GM12878 (cell line): ENCODE measurements around the gene ANKRD55. TPM values are rescaled to one million over a fixed set of nuclear protein-coding genes. Genes with fewer than 3 reads are reported as not detected.

ENCODE experiments used
- ATF2 ChIP-seq: IDR thresholded peaks from 2 replicates; pipeline ENCODE4 v1.6.1; 2012; ENCODE audit warnings: low read length, inconsistent platforms
- ATF7 ChIP-seq: fragments of 450-650 bp; IDR thresholded peaks from 2 replicates; pipeline ENCODE4 v1.6.1; 2016; ENCODE audit warnings: low read depth, mild to moderate bottlenecking
- BACH1 ChIP-seq: fragments of 450-650 bp; IDR thresholded peaks from 2 replicates; pipeline ENCODE4 v1.6.1; 2017; ENCODE audit warnings: mild to moderate bottlenecking, borderline replicate concordance
- BCL11A ChIP-seq: IDR thresholded peaks from 2 replicates; pipeline ENCODE4 v1.6.1; 2011; ENCODE audit warnings: low read depth, low read length
- BRCA1 ChIP-seq: IDR thresholded peaks from 2 replicates; pipeline ENCODE4 v1.6.1; 2011; ENCODE audit warnings: low read depth, low read length, improper control_type of control experiment
- CBX5 ChIP-seq: sonication (generic); IDR thresholded peaks from 2 replicates; pipeline ENCODE4 v1.6.1; 2016; ENCODE audit warnings: low read depth, moderate library complexity, mild to moderate bottlenecking, inconsistent platforms
- CREB1 ChIP-seq: IDR thresholded peaks from 2 replicates; pipeline ENCODE4 v1.6.1; 2012; ENCODE audit warnings: low read depth, mild to moderate bottlenecking, inconsistent platforms
- E2F8 ChIP-seq: fragments of 450-650 bp; IDR thresholded peaks from 2 replicates; pipeline ENCODE4 v1.6.1; 2018; ENCODE audit warnings: mild to moderate bottlenecking, low read depth, moderate library complexity; ENCODE audit not compliant: partially characterized antibody
- HSF1 ChIP-seq: fragments of 150-350 bp; IDR thresholded peaks from 2 replicates; pipeline ENCODE4 v1.6.1; 2014; ENCODE audit warnings: mild to moderate bottlenecking, low read depth, low read length
- IRF4 ChIP-seq: IDR thresholded peaks from 2 replicates; pipeline ENCODE4 v1.6.1; 2011; ENCODE audit warnings: low read depth, low read length
- JUNB ChIP-seq: IDR thresholded peaks from 2 replicates; pipeline ENCODE4 v1.6.1; 2016; ENCODE audit warnings: antibody characterized with exemption, mild to moderate bottlenecking
- REST ChIP-seq: IDR thresholded peaks from 2 replicates; pipeline ENCODE4 v1.6.1; 2012; ENCODE audit warnings: mild to moderate bottlenecking, low read depth, low read length
- SUZ12 ChIP-seq: fragments of 200-600 bp; sonication (generic); IDR thresholded peaks from one replicate; pipeline ENCODE4 v1.6.1; 2018; ENCODE audit warnings: antibody characterized with exemption, mild to moderate bottlenecking; ENCODE audit not compliant: unreplicated experiment
- TCF3 ChIP-seq: IDR thresholded peaks from 2 replicates; pipeline ENCODE4 v1.6.1; 2012; ENCODE audit warnings: low read depth, mild to moderate bottlenecking, low read length, borderline replicate concordance; ENCODE audit not compliant: insufficient read depth
- USF1 ChIP-seq: IDR thresholded peaks from 2 replicates; pipeline ENCODE4 v1.6.1; 2011; ENCODE audit warnings: borderline replicate concordance, low read depth, mild to moderate bottlenecking, moderate library complexity, mixed read lengths, low read length; ENCODE audit not compliant: insufficient read depth; ENCODE audit errors: extremely low read length
- ZZZ3 ChIP-seq: IDR thresholded peaks from 2 replicates; pipeline ENCODE4 v1.6.1; 2011; ENCODE audit warnings: low read depth; ENCODE audit not compliant: control insufficient read depth, insufficient read length
- polyA plus RNA-seq, 11 experiments: library from polyadenylated mRNA; depleted of rRNA in 4 of 11; unstranded in 6 of 11; stranded (reverse) in 5 of 11; fragments of >200 nt; fragmentation: Nextera tagmentation in 4 of 11; fragmentation: Illumina TruSeq in 1 of 11; extraction: Ambion mirVana in 4 of 11; extraction: Trizol in 1 of 11; gene quantifications; 1 replicate in 1 of 11; 2 replicates in 10 of 11; pipeline versions ENCODE4 v1.2.1 to v1.2.3, GENCODE V29; 2011 to 2016; ENCODE audit warnings: inconsistent platforms in 2 of 11, missing spikeins in 2 of 11, low read depth in 1 of 11
- total RNA-seq, 4 experiments: library from RNA; depleted of rRNA in 3 of 4; stranded (reverse); fragments of >200 nt in 3 of 4; fragmentation: Illumina TruSeq in 1 of 4; extraction: Trizol in 1 of 4; gene quantifications; 2 replicates each; pipeline versions ENCODE4 v1.2.1 to v1.2.3, GENCODE V29; 2013 to 2021

The ANKRD55 gene
- total and polyA plus RNA-seq, 10 of the 15 experiments (the other 5 are each of a cell fraction or from before 2014, with no cell fraction given), result 0.04 TPM; not detected in 9

GRCh38 chr5:56080375-56081052 is 152.6 kb downstream of the ANKRD55 start (continued):
- TF ChIP-seq USF1 (no peak), CBX5 (no peak), IRF4 (peak; percentile 53; the same call in 1 of the 2 replicates), REST (no peak), E2F8 (no peak), ATF7 (peak; percentile 84), SUZ12 (no peak), BRCA1 (no peak), HSF1 (no peak), BCL11A (peak; percentile 83), ATF2 (peak; percentile 90), JUNB (peak; percentile 56; the same call in 1 of the 2 replicates), ZZZ3 (no peak), TCF3 (peak; percentile 91), BACH1 (peak; percentile 75; the same call in 1 of the 2 replicates), CREB1 (no peak)
